Measurements from ENCODE around the gene VPS52. TPM values are rescaled to one million over a fixed set of nuclear protein-coding genes. Genes with fewer than 3 reads are reported as not detected.

VPS52 gene
- total and polyA plus RNA-seq, 9 of the 15 experiments (the other 6 are each of a cell fraction or from before 2014, with no cell fraction given): 24.4 to 103 (median 40.2) TPM

DNA sequence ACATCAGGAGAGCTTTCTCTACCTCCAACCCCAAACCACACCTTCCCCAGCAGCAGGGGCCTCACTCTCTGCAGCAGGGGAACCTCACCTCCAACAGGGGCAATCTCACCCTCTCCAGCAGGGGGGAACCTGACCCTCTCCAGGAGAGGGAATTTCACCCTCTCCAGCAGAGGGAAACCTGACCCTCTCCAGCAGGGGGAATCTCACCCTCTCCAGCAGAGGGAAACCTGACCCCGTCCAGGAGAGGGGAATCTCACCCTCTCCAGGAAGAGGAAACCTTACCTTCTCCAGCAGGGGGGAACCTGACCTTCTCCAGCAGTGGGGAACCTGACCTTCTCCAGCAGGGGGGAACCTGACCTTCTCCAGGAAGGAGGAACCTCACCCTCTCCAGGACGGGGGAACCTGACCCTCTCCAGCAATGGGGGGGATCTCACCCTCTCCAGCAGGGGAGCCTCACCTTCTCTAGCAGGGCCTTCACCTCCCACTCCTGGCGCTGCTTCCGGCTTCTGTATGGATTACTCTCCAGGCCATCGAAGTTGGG is 8.4 kb upstream of the VPS52 start (continued):
- TF ChIP-seq DMBX1 (CRISPR knock-in tag; IDR thresholded peaks at IDR 0.05; ENCODE audit: borderline replicate concordance) (no peak), CEBPG (CRISPR knock-in tag; IDR thresholded peaks at IDR 0.05) (no peak), CEBPG (tag; conservative IDR thresholded peaks at IDR 0.05 in 1 of 2, IDR thresholded peaks at IDR 0.05 in 1 of 2) (no peak), NCOA1 (IDR thresholded peaks at IDR 0.05; ENCODE audit: low read depth) (no peak), SIX5 (IDR thresholded peaks at IDR 0.05; ENCODE audit: borderline replicate concordance in 1 of 2, insufficient read depth in 1 of 2, low read depth in 1 of 2, low read length in 2 of 2) (no peak), TARDBP (IDR thresholded peaks at IDR 0.05) (0 out of 2 replicates have a peak, but pooled peaks have one; percentile 24), SP2 (IDR thresholded peaks at IDR 0.05; ENCODE audit: extremely low read depth, low read depth, low read length, poor library complexity, severe bottlenecking) (no peak), ZNF766 (CRISPR knock-in tag; conservative IDR thresholded peaks at IDR 0.05) (no peak), RBM22 (IDR thresholded peaks at IDR 0.05; ENCODE audit: low read depth, low read length, poor library complexity, severe bottlenecking) (no peak), ADNP (tag; IDR thresholded peaks at IDR 0.05) (no peak), PHB (CRISPR knock-in tag; IDR thresholded peaks at IDR 0.05) (no peak), ZC3H4 (CRISPR knock-in tag; IDR thresholded peaks at IDR 0.05; ENCODE audit: borderline replicate concordance) (no peak), ZNF830 (CRISPR knock-in tag; IDR thresholded peaks at IDR 0.05) (no peak), CBX8 (IDR thresholded peaks at IDR 0.05; ENCODE audit: borderline replicate concordance, extremely low read depth, low read depth, low read length, poor library complexity, severe bottlenecking) (no peak), NCOR1 (IDR thresholded peaks at IDR 0.05) (0 out of 2 replicates have a peak, but pooled peaks have one; percentile 16), CHCHD3 (CRISPR knock-in tag; IDR thresholded peaks at IDR 0.05) (no peak), KLF10 (CRISPR knock-in tag; IDR thresholded peaks at IDR 0.05) (no peak)
- TF ChIP-seq, protein P1, sequence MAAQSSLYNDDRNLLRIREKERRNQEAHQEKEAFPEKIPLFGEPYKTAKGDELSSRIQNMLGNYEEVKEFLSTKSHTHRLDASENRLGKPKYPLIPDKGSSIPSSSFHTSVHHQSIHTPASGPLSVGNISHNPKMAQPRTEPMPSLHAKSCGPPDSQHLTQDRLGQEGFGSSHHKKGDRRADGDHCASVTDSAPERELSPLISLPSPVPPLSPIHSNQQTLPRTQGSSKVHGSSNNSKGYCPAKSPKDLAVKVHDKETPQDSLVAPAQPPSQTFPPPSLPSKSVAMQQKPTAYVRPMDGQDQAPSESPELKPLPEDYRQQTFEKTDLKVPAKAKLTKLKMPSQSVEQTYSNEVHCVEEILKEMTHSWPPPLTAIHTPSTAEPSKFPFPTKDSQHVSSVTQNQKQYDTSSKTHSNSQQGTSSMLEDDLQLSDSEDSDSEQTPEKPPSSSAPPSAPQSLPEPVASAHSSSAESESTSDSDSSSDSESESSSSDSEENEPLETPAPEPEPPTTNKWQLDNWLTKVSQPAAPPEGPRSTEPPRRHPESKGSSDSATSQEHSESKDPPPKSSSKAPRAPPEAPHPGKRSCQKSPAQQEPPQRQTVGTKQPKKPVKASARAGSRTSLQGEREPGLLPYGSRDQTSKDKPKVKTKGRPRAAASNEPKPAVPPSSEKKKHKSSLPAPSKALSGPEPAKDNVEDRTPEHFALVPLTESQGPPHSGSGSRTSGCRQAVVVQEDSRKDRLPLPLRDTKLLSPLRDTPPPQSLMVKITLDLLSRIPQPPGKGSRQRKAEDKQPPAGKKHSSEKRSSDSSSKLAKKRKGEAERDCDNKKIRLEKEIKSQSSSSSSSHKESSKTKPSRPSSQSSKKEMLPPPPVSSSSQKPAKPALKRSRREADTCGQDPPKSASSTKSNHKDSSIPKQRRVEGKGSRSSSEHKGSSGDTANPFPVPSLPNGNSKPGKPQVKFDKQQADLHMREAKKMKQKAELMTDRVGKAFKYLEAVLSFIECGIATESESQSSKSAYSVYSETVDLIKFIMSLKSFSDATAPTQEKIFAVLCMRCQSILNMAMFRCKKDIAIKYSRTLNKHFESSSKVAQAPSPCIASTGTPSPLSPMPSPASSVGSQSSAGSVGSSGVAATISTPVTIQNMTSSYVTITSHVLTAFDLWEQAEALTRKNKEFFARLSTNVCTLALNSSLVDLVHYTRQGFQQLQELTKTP (IDR thresholded peaks at IDR 0.05; ENCODE audit: low read depth in 1 of 2, partially characterized antibody in 2 of 2): peak in 1 of 2 experiments; percentile 38
- TF ChIP-seq, protein P2, sequence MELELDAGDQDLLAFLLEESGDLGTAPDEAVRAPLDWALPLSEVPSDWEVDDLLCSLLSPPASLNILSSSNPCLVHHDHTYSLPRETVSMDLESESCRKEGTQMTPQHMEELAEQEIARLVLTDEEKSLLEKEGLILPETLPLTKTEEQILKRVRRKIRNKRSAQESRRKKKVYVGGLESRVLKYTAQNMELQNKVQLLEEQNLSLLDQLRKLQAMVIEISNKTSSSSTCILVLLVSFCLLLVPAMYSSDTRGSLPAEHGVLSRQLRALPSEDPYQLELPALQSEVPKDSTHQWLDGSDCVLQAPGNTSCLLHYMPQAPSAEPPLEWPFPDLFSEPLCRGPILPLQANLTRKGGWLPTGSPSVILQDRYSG (tag; conservative IDR thresholded peaks at IDR 0.05; ENCODE audit: low read depth): no peak
- TF ChIP-seq, protein P3, sequence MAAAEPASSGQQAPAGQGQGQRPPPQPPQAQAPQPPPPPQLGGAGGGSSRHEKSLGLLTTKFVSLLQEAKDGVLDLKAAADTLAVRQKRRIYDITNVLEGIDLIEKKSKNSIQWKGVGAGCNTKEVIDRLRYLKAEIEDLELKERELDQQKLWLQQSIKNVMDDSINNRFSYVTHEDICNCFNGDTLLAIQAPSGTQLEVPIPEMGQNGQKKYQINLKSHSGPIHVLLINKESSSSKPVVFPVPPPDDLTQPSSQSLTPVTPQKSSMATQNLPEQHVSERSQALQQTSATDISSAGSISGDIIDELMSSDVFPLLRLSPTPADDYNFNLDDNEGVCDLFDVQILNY (CRISPR knock-in tag; IDR thresholded peaks at IDR 0.05): no peak
- TF ChIP-seq, protein P4, sequence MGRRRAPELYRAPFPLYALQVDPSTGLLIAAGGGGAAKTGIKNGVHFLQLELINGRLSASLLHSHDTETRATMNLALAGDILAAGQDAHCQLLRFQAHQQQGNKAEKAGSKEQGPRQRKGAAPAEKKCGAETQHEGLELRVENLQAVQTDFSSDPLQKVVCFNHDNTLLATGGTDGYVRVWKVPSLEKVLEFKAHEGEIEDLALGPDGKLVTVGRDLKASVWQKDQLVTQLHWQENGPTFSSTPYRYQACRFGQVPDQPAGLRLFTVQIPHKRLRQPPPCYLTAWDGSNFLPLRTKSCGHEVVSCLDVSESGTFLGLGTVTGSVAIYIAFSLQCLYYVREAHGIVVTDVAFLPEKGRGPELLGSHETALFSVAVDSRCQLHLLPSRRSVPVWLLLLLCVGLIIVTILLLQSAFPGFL (CRISPR knock-in tag; IDR thresholded peaks at IDR 0.05): no peak
